Left renal cortex interstitium (tissue), 4 donors: Measurements from ENCODE around the gene GNG7. TPM values are rescaled to one million over a fixed set of nuclear protein-coding genes. Genes with fewer than 3 reads are reported as not detected.
A peak's percentile ranks its signal among the peaks of the same experiment; 100 is the strongest.
"Not testable (repeated sequence)": the region's sequence is repeated elsewhere in the genome, so short reads cannot be mapped to it uniquely, and the experiment has no call there.

Experiments used
- DNase-seq, 4 donors: peaks; one replicate each; pipeline ENCODE4 v3.0.0-alpha.2; 2013; ENCODE audit warnings: low read depth in 4 of 4, low spot score in 2 of 4, missing footprints in 1 of 4
- polyA plus RNA-seq, 4 donors: library from polyadenylated mRNA; unstranded; fragments of 120-200 nt; gene quantifications; one replicate each; pipeline ENCODE4 v1.2.1, GENCODE V29; 2013; ENCODE audit not compliant: insufficient read length in 4 of 4

GNG7 gene
- polyA plus RNA-seq, 4 donors = 5.2 to 7.7 (median 7.0) TPM

- no peak for DNase-seq
These were observed 119.2 kb downstream of the GNG7 start for GRCh38 chr19:2582984-2583956.

GRCh38 chr19:2580396-2580795, 122.1 kb downstream of the GNG7 start:
- not testable (repeated sequence) for DNase-seq

DNA sequence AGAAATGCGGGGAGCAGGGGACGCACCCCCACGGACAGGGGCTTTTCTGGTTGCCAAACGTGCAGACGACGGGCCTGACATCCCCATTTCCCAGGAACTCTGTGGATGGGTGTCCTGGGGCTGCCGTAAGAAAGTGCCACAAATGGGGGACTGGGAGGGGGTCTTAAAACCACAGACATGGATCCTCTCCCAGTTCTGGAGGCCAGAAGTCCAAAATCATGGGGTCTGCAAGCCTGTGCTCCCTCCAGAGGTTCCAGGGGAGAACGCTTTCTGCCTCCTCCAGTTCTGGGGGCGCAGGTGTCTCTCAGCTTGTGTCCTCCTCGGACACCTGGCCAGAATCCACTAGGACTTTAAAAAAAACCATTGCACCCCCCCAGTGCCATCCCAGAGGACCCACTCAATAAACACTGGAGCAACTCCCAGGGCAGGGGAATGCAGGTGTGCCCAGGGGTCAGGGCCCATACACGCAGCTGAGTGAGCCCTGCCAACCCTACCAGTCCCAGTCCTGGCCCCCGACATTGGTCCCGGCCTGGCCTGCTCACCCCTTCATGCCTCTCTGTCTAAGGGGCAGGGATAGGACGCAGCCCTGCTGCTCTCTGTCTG, 122.7 kb downstream of the GNG7 start:
- no peak for DNase-seq

DNA sequence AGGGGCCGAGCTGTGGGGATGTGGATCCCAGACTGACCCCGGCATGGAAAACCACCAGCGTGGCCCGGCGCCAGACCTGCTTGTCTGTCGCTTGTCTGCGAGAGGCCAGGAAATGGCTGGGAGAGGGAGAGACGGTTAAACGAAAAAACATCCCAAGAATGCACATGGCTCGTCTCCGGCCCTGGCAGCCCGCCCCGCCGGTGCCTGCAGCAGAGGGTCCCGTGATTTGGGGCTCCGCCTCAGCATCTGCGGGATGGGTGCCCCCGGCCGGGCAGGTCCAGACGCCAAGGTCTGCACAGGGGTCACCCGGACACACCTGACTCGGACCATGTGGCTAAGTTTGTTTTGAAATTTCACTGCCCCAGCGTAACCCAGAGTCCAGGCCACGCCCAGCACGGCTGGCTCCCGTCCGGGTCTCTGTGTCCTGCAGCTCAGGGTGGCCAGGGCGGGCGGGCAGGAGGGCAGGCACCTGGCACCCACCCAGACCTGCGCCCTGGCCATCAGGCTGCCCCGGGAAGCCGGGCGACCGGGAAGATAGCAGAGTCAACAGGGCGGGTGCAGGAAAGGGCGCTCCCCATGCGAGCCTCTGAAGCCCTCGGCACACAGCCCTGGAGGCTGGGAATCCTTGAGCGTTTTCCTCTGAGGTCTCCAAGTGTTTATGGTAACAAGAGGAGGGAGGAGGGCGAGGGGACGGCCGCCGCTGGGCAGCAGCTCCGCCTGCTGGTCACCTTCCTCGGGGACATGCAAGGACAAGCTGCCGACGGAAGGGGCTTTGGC, 123.4 kb downstream of the GNG7 start:
- DNase-seq = peak in 3 of 4 donors; percentile 64 to 75 (median 74)

- no peak for DNase-seq
These were observed 124.1 kb downstream of the GNG7 start for GRCh38 chr19:2578391-2578890.

DNA sequence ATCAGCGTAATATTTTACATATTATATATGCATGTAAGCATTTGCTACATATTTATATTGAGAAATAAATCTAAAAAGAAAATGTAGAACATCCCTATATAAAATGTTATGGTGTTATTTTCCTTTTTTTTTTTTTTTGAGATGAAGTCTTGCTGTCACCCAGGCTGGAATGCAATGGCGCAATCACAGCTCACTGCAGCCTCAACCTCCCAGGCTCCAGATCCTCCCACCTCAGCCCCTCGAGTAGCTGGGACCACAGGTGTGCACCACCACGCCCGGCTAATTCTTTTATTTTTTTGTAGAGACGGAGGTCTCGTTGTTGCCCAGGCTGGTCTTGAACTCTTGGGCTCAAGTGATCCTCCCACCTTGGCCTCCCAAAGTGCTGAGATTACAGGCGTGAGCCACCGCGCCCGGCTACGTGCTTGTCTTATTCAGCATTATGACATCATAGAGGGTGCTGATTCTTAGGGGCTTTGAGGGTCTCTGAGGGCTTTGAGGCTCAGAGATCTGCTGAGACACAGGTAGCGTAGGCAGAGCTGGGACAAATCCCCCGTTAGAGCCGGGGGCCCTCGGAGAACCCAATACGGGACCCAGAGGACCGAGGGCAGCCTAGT, 124.7 kb downstream of the GNG7 start:
- DNase-seq = no peak

DNA sequence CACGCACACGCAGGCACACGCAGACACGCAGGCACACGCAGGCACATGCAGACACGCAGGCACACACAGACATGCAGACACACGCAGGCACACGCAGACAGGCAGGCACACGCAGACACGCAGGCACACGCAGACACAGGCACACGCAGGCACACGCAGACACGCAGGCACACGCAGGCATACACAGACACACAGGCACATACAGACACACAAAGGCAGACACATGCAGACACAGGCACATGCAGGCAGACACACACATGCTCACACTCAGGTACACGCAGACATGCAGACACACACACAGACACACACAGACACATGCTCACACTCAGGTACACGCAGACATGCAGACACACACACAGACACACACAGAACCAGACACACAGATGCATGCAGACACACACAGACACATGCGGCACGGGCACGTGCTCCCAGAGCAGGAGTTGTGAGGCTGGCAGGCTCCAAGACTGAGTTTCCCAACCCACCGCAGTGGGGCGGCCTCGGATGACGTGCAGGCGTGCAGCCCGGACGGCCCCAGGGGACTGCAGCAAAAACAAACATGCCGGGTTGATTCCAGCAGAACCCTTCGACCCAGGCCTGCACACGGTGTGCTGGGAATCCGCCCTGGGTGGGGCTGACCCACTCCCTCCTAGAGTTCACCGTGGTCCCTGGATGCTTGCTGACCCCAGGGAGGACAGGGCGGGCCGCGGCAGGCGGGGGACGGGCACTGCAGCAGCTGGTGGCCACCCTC, 126.6 kb downstream of the GNG7 start:
- no peak for DNase-seq

DNA sequence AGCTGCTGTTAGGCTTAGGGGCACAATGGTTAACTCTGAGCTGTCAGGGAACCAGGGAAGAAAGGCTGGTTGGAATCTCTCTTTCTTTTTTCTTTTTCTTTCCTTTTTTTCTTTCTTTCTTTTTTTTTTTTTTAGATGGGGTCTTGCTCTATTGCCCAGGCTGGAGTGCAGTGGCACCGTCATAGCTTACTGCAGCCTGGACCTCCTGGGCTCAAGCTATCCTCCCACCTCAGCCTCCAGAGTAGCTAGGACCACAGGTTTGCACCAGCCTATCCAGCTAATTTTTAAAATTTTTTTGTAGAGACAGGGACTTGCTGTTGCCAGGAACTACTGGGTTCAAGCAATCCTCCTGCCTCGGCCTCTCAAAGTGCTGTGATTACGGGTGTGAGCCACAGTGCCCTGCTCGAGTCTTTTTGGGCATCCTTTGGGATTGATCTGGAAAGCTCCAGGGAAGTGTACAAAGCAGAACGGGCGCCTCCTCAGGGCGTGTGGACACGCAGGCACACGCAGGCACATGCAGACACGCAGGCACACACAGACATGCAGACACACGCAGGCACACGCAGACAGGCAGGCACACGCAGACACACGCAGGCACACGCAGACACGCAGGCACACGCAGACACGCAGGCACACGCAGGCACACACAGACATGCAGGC, 127.4 kb downstream of the GNG7 start:
- DNase-seq = no peak

- no peak for DNase-seq
These were observed 128.0 kb downstream of the GNG7 start for GRCh38 chr19:2574478-2574931.

GRCh38 chr19:2573916-2574315, 128.6 kb downstream of the GNG7 start:
- no peak for DNase-seq

GRCh38 chr19:2572152-2572551, 130.3 kb downstream of the GNG7 start:
- DNase-seq = not testable (repeated sequence)

DNA sequence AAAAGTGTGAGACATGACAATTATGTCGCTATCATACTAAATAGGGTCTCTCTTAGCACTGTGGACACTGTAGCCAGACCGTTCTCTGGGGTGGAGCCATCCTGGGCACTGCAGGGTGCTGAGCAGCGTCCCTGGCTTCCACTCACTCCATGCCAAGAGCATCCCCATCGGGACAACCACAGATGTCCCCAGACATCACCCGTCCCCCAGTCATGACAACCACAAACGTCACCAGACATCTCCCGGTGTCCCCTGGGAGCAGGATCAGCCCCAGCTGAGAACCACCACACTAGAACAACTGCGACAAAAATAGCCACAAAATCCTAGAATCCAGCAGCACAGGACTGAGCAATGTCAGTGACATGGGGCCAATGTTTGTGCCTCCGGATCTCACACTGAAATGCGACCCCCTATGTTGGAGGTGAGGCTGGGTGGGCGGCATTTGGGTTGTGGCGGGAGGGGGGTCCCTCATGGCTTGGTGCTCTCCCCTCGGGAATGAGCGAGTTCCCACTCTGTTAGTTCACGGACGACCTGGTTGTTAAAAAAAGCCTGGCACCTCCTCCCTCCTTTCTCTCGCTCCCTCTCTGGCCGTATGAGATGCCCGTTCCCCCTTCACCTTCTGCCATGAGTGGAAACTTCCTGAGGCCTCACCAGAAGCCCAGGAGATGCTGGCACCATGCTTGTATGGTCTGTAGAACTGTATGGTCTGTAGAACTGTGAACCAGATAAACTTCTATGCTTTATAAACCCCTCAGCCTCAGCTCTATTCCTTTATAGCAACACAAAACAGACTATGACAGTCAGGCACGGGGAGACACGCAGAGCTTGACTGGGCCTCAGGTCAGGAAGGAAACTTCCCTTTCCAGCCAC, 132.7 kb downstream of the GNG7 start:
- no peak for DNase-seq

- DNase-seq = no peak
These were observed 134.5 kb downstream of the GNG7 start for GRCh38 chr19:2567996-2568395.

DNA sequence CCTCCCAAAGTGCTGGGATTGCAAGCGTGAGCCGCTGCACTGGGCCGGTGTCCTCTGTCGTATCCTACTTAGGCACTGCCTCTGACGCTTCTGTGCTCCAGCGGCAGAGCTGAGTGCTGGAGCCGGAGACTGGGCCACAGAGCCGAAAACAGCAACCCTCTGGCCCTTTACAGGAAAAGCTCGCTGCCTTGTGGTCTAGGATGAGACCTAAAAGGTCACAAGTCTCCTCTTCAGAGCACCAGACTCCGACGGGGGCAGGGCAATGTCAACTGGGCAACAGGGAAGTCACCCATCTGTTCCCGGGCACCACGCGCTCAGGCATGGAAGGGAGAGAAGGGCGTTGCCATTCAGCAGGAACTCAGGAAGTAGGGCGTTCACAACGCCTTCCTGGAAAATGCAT, 134.9 kb downstream of the GNG7 start:
- DNase-seq = no peak

DNA sequence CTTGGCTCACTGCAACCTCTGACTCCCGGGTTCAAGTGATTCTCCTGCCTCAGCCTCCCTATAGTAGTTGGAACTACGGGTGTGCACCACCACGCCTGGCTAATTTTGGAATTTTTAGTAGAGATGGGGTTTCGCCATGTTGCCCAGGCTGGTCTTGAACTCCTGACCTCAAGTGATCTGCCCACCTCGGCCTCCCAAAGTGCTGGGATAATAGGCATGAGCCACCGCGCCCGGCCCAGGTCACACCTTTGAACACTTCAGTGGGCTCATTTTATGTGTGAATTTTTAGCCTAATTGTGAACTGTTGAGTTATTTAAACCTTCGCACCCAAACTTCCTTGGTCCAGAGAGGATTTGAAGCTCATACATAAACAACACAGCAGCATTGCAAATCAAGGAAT, 138.9 kb downstream of the GNG7 start:
- DNase-seq = not testable (repeated sequence)

DNA sequence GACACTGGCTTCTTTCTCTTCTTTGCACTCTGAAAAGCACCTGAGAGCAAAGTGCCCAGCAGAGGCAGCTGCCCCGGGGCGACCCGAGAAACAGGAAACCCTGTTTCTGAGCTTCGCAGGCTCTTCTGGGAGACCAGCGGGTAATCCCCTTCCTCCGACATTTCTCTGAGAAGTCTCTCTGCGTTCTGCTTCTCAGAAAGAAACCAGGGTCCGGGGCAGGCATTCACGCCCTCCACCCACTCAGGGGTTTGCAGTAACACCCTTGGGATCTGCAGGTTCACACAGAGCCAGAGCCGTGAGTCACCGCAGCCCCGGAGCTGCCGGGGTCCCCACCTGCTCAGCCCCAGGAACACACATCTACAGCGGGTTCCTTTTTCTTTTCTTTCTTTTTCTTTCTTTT, 140.6 kb downstream of the GNG7 start:
- DNase-seq = no peak

GRCh38 chr19:2561221-2561620, 141.3 kb downstream of the GNG7 start:
- no peak for DNase-seq

GRCh38 chr19:2560369-2560768, 142.1 kb downstream of the GNG7 start:
- DNase-seq = no peak
